NCI-H1092 treated with DMSO at 0.1 percent for 48 hours (cell line): ENCODE measurements around the gene SLC12A7.
"Not testable (repeated sequence)": the region's sequence is repeated elsewhere in the genome, so short reads cannot be mapped to it uniquely, and the experiment has no call there.

Source experiments
- DNase-seq: peaks from one replicate; lab custom pipeline; 2025; lab: John Stamatoyannopoulos, UW

The SLC12A7 gene

GRCh38 chr5:1109542-1110306 is 2.1 kb downstream of the SLC12A7 start:
- no peak for DNase-seq

- no peak for DNase-seq
These were observed 3.0 kb downstream of the SLC12A7 start for GRCh38 chr5:1108865-1109174.

DNA sequence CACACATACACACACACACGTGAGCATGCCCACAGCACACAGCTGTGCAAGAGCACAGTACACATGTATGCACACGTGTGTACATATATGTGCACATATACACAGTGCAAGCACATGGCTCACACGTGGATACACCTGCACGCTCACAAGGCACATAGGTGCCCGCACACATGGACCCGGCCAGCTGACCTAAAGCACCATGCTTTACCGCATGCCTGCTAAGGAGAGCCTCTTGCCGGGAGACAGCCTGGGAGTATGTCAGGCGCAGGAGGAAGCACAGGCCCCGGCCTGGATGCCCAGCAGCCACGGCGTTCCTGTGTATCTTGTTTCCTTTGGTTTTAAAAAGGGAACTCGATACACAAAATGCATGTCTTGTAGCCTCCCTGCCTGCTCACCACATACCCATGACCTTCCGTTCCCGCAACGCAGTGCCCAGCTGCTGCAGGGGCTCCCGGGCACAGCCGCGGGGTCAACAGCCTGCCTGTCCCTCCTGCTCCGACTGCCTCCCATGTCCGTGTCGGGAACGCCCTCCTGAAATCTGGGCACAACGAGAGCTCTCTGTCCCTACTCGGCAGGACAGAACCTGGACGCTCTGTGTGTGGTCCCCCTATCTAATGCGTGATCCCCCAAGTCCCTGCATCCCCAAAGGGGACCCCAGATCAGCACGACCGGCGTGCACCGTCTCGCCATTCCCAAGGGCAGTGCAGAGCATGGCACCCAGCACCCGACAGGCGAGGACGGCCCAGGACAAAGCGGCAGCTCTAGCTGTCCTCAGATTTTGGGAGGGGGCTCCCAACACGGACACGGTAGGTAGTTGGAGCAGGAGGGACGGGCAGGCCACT is 3.6 kb downstream of the SLC12A7 start:
- no peak for DNase-seq

DNA sequence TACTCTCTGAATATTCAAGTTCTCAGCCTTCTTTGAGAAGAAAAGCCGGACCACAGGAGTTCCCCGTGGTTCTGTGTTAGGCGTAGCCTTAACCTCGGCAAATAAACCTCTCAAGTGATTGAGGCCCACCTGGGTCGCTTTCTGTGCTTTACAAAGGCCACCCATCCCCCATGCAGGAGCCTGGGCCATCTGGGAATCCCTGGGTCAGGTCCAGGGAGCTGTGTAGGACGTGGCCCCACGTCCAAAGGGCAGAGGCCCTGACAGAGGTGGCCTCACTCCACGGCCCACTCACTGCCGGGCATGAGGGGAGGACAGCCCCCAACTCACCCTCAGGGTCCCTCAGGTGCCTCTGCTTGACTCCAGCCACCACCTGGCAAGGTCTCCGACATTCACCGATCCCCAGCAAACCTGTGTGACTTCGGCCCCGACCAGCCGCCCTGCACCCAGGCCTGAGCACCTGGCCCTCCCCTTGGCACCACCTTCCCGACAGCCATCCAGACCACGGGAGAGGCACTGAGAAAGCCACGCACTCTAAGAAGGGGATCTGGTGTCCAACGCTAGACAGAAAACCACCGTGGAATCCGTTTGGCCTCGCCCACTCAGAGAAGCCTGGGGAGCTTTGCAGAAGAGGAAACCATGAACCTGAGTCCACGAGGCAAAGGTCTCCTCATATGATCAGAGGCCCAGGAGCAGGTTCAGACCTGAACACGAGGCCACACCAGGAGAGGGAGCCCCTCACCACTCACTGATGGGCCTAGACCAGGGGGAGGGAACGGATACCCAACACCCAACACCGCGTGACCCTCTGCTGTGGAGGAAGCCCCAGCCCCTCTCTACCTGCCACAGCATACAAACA is 4.5 kb downstream of the SLC12A7 start:
- DNase-seq: no peak

DNA sequence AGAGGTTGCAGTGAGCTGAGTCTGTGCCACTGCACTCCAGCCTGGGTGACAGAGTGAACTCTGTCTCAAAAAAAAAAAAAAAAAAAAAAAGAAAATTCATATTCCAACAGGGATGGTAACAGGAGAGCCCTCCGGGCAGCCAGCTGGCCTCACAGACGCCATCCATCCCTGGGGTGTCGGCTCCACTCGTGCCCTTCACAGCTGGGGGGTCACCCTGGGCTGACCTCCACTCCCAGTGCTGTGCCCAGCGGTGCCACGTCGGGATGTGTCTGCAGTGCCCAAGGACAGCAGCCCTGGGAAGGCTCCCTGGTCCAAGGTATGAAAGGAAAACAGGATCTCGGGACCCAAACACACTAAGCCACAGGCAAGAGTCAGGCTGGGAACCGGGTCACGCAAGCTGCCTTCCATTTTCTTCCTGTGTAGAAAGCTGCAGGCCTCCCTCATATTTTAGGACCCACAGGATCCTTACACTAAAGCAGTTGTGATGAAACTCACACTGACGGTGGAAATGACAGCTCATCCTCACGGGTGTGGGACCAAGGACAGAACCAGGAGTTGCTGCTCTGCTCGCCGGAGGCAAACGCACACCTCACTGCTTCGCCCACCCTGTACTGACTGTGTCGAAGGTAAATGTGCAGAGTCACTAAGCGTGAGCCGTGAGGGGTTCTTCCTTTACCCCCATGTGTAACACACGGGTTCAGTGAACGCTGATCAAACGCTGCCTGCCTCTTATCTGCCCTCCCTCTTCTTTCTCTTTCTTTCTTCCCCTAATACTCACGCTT is 5.3 kb downstream of the SLC12A7 start:
- no peak for DNase-seq

- DNase-seq: no peak
These were observed 6.3 kb downstream of the SLC12A7 start for GRCh38 chr5:1105350-1106265.

DNA sequence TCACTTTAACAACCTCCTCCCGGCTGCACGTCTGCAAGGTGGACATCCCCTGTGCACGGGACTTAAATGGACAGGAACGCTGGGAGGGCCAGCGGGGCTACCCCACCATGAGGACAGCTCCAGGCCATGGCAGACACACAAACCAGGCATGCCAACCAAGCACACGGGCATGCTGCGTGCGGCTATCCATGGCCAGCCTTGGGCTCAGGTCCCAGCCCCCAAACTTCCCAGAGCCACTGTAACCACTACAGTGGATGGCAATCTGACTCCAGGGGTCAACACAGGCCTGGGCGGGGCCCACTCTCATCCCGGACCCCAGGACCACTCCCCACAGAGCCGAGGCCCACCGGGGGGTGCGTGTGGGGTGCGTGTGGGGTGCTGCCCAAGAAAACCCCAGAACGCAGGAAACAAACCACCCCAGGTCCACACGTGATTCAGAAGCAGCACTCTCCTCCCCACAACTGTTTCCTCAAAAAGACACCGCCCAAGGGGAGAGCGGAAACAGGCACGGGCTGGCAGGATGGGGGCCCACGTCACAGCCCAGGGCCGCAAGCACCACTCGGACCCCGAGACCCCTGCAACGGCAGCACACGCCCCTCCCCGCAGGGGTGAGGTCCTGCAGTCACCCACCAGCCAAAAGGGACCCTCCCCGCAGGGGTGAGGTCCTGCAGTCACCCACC is 7.4 kb downstream of the SLC12A7 start:
- DNase-seq: no peak

GRCh38 chr5:1103505-1104326 is 8.1 kb downstream of the SLC12A7 start:
- peak; percentile 40 for DNase-seq

GRCh38 chr5:1103093-1103492 is 8.8 kb downstream of the SLC12A7 start:
- no peak for DNase-seq

DNA sequence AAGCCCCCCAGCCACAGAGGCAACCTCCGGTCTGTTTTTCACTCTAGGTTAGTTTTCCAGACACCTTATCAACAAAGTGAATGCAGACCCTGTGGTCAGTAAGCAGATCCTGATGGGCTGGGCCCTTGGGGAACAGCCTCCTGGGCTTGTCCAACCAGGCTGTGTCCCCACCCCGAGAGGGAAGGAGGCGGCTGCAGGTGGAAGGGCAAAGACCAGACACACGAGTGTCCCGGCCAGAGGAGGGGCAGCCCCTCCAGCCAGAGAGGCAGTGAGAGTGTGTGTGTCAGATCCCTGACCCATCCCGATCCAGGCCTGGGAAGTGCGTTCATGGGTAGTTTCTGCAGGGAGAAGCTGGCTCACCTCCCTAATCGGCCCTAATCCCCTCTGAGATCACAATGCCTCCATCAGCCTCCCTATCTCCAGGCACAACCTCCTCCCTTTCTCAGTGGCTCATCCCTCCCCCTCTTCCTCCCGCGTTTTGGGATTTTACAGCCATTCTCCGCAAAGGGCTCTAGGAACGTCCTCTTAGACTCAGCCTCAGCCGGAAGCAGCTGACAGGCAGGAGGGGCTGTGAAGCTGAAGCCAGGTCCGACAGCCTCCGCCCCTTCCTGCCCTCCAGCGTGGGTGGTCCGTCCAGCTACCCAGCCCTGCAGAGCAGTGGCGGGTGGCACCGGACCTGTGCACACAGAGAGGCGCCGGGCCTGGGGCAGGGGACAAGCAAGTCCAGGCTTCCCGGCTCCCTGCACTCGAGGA is 9.7 kb downstream of the SLC12A7 start:
- no peak for DNase-seq

DNA sequence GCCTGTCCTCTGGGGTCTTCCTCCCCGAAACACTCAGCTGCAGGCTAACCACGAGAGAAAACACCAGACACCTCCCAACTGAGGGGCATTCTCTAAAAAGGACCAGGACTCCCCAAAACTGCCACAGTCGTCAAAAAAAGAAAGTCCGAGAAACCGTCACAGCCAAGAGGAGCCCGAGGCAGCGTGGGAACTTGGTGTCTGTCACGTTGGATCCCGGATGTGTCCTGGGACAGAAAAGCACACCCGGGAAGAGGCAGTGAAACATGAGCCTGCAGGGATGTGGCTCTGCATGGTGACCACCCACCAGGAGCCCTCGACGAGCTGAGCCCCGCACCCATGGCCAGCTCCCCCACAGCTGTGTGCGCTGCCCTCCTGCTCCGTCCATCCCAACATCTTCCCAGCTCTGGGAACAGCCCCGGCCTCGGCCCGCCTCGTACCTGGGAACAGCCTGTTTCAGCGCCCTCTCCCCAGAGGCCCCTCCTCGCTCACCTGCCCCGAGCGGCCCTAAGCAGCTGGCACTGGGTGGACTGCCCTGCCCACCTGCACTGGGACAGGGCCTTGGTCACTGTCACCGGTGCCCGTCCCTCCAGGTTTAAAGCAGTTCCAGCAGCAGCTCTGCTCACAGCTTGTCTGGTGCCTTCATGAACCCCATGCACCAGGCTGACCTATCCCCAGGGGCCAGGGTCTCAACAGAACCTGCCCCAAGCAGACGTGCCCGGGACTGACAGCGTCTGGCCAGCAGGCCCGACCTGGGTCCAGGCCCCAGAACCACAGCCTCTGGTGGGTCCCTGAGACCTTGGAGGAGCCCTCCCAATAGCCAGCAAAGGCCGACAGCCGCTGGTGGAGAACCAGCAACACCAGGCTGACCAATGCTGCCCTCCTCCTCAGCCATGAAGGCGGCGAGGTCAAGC is 10.9 kb downstream of the SLC12A7 start:
- no peak for DNase-seq

GRCh38 chr5:1099926-1100663 is 11.8 kb downstream of the SLC12A7 start:
- no peak for DNase-seq

DNA sequence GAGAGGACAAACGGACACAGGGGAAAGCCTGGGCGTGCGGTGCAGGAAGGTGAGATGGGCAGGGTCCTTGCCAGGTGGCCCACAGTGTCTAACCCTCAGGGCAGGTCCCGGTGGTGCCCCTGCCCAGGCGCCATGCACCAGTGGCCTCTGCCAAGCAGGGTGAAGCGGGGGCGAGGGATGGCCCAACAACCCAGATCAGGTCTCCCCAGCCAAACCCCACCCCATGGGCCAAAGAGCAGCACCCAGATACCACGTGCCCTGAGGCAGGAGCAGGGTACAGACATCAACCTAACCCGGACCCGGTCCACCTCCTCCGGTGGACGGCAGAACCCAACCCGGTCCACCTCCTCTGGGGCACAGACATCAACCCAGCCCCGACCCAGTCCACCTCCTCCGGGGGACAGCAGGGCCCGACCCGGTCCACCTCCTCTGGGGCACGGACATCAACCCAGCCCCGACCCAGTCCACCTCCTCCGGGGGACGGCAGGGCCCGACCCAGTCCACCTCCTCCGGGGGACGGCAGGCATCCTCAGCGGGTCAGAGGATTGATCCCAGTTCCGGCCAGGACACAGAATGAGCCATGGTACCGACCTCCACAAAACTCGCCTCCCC is 12.8 kb downstream of the SLC12A7 start:
- DNase-seq: no peak

DNA sequence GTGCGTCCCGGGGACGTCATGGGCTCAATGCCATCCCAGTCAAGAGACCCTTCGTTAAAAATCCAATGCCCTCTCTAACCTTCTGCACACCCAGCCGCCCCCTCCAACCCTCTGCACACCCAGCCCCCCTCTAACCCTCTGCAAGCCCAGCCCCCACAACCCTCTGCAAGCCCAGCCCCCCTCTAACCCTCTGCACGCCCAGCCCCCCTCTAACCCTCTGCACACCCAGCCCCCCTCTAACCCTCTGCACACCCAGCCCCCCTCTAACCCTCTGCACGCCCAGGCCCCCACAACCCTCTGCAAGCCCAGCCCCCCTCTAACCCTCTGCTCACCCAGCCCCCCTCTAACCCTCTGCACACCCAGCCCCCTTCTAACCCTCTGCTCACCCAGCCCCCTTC is 13.9 kb downstream of the SLC12A7 start:
- DNase-seq: not testable (repeated sequence)

GRCh38 chr5:1097381-1097987 is 14.4 kb downstream of the SLC12A7 start:
- no peak for DNase-seq

GRCh38 chr5:1096838-1097237 is 15.0 kb downstream of the SLC12A7 start:
- DNase-seq: no peak
